ENCODE results near the gene CPNE9.

The CPNE9 gene

DNA sequence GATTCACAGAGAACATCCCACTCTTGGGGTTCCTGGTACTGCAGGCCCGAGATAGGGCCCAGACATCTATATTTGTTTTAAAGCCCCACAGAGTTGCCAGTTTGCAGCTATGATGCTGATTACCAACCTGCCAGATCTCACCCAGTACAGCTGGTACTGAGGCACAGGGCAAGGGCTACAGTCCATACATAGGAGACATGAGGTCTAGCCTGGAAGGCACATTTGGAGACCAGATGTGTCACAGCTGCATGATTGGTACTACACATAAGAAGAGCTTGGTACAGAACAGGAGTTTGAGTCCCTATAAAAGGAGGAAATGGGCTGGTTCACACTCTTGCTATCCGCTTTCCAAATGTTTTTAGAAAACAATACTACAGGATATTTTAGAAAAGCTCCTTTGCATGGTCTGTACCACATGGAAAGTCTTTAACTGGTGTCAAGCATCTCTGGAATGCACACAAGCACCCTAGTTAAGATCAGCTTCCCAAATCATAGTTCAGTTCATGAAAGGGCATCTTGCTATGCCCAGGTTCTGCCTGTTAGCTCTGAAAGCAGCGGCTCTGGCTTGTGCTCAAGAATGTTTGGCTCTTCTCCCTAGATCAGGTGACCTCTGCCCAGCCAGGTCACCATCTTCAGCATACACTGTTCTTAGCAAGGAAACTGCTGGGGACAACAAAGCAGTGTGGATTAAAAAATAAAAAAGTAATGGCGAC lies 33.8 kb upstream of the CPNE9 start:
- H3K4me3 ChIP-seq (ENCODE audit: low read depth, low read length) = no peak overlapping the region
- TF ChIP-seq, protein P1, sequence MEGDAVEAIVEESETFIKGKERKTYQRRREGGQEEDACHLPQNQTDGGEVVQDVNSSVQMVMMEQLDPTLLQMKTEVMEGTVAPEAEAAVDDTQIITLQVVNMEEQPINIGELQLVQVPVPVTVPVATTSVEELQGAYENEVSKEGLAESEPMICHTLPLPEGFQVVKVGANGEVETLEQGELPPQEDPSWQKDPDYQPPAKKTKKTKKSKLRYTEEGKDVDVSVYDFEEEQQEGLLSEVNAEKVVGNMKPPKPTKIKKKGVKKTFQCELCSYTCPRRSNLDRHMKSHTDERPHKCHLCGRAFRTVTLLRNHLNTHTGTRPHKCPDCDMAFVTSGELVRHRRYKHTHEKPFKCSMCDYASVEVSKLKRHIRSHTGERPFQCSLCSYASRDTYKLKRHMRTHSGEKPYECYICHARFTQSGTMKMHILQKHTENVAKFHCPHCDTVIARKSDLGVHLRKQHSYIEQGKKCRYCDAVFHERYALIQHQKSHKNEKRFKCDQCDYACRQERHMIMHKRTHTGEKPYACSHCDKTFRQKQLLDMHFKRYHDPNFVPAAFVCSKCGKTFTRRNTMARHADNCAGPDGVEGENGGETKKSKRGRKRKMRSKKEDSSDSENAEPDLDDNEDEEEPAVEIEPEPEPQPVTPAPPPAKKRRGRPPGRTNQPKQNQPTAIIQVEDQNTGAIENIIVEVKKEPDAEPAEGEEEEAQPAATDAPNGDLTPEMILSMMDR (IDR thresholded peaks at IDR 0.05; ENCODE audit: low read depth, low read length) = no peak

DNA sequence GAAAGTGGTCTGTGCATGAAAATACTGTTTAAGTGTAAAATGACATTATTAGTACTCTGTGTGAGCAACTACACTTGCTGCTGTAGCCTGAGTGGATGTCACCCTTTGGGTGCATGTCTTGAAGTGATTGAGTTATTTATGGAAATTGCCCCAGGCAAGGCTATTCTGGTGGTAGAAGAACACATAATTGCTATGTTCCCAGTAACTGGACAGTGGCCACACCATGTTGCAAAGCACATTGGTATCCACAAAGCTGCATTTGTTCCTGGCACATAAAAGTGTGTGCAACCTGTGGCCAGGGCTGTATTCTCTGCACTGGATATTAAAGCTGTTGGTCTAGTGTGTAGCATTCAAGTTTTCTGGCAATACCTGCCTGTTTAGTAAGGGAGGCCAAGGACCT lies 30.6 kb upstream of the CPNE9 start:
- H3K4me3 ChIP-seq (ENCODE audit: low read depth, low read length) = no peak overlapping the region
- TF ChIP-seq, protein P1 (IDR thresholded peaks at IDR 0.05; ENCODE audit: low read depth, low read length) = no peak

DNA sequence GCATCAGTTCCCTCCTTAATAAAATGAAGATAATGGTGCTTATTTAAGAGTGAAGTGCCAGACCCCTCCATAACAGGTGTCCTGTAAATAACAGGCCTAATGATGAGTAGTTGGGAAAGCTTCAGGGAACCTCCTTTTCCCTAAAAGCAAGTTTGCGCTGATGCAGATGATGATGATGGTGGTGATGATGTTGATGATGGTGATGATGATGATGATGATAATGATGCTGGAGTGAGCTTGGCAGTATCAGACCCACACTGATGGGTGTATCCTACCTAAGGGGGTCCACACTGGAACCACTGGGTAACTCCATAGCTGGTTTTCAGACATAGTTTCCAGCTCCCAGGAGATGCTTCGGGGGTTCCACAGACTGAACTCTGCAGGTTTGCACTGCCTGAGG lies 29.9 kb upstream of the CPNE9 start:
- TF ChIP-seq, protein P1 (IDR thresholded peaks at IDR 0.05; ENCODE audit: low read depth, low read length) = no peak
- H3K4me3 ChIP-seq (ENCODE audit: low read depth, low read length) = no peak overlapping the region

DNA sequence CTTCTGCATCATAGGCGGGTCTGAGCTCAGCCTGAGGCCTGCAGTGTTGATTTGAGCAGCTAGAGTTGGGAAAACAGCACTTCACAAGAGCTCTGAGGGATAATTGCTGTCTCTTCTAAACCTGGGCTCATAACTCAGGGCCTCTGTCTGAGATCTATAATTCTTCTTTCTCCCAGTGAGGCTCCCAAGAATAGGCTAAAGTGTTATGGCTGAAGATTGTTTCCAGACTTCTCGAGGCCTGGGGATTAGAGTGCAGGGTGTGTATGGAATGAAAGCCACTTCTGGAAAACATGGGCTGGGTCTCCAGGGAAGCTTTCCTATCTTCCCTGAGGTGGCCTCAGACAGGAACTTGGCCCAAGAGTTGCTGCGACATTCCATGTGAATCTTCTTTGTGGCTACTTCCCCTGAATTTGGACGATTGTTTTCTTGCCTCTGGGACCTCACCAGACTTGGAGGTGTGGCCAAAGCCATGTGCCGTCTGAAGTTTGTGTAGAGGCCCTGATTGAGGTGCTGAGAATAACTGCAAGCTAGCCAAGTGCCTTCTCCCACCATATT lies 27.8 kb upstream of the CPNE9 start:
- TF ChIP-seq, protein P1 (IDR thresholded peaks at IDR 0.05; ENCODE audit: low read depth, low read length) = no peak
- no peak overlapping the region for H3K4me3 ChIP-seq (ENCODE audit: low read depth, low read length)

DNA sequence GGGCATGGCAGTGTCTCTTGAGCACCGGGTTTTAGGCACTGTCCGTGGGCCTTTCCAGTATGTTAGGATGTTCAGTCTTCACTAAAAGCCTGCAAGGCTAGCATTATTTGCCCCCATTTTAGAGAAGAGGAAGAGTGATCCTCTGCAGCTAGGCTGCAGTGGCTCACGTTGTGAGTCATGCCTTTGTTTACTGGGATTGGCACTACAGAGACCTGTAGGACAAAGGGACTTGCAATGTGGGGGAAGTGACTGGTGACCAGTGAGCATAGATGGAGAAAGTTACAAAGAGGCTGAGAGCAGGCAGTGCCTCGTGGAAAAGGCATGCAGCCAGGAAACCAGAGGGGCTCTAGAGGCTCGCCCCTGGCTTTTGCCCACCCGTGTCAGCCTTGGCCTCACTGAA lies 26.8 kb upstream of the CPNE9 start:
- TF ChIP-seq, protein P1 (IDR thresholded peaks at IDR 0.05; ENCODE audit: low read depth, low read length) = no peak
- no peak overlapping the region for H3K4me3 ChIP-seq (ENCODE audit: low read depth, low read length)

DNA sequence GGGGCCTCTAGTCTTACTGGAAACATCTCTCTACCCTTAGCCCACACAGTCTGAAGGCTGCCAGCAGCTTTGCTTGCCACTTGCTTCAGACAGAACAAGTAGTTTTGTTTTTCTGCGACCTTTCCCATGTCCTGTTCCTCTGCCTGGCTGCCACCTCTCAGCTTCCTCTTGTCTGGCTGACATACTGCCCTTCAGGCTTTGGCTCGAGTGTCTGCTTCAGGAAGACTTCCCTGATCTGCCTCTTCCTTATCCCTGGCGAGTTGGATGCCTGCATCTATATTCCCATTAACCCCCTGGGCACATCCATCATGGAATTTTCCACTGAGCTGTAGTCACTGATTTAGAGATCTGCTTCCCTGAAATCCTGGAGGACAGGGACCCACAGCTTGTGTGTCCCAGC lies 25.1 kb upstream of the CPNE9 start:
- H3K4me3 ChIP-seq (ENCODE audit: low read depth, low read length) = no peak overlapping the region
- TF ChIP-seq, protein P1 (IDR thresholded peaks at IDR 0.05; ENCODE audit: low read depth, low read length) = no peak

DNA sequence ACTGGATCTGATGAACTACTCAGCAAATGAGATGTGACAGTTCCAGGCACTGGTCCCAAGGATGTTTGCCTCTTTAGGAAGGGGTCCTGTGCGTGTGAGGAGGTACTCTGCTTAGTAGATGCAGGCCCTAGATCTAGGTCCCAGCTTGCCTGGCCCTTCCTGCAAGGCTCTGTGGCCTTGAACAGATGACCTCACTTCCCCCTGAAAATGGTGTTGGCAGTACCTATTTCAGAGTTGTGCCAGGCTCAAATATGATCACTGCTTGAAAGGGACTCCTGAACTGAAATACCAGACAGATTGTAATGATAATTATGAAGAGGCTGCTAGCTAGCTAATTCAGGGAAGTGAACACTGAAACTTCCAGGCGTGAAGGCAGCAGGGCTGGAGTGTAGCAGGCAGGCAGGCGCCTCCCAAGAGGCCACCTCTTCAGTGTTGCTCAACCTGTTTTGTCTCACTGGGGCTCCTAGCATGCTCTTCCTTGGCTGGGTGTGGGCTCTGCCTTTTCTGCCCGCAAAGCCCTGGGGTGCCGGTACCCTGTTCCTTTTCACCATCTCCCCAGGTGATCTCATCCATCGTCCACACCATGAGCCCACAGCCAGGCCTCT lies 24.1 kb upstream of the CPNE9 start:
- no peak overlapping the region for H3K4me3 ChIP-seq (ENCODE audit: low read depth, low read length)
- TF ChIP-seq, protein P1 (IDR thresholded peaks at IDR 0.05; ENCODE audit: low read depth, low read length) = no peak

All from WI38 (cell line).